Lower lobe of right lung (tissue), 2 donors: ENCODE results near the gene ZSWIM4. TPM values are rescaled to one million over a fixed set of nuclear protein-coding genes. Genes with fewer than 3 reads are reported as not detected.

Source experiments
- ATAC-seq, 2 donors: fragments of 200-7000 bp; cut with Tn5 transposase; one replicate each; pipeline ENCODE4 v1.9.1; 2020 to 2022; ENCODE audit warnings: mild to moderate bottlenecking in 2 of 2, moderate library complexity in 2 of 2
- DNase-seq: peaks from one replicate; pipeline ENCODE4 v3.0.0-alpha.2; 2020
- H3K27ac ChIP-seq: fragments of 200-600 bp; one replicate; pipeline ENCODE4 v1.8.0; 2022
- H3K27me3 ChIP-seq: fragments of 200-600 bp; one replicate; pipeline ENCODE4 v1.8.0; 2022; ENCODE audit warnings: low read depth
- H3K36me3 ChIP-seq: fragments of 200-600 bp; one replicate; pipeline ENCODE4 v1.8.0; 2022; ENCODE audit warnings: mild to moderate bottlenecking
- H3K4me1 ChIP-seq: fragments of 200-600 bp; one replicate; pipeline ENCODE4 v1.8.0; 2022
- H3K4me3 ChIP-seq: fragments of 200-600 bp; one replicate; pipeline ENCODE4 v1.8.0; 2022; ENCODE audit warnings: mild to moderate bottlenecking
- H3K9me3 ChIP-seq: fragments of 200-600 bp; one replicate; pipeline ENCODE4 v1.8.0; 2022
- CTCF ChIP-seq: fragments of 200-600 bp; IDR thresholded peaks from one replicate; pipeline ENCODE4 v1.8.0; 2022; ENCODE audit warnings: antibody characterized with exemption, mild to moderate bottlenecking
- intact Hi-C: fragments of 100-400 bp; cut with DNase I; formaldehyde crosslinking; loops from one replicate; pipeline ENCODE4 v1.11.0; 2022
- total RNA-seq: library from RNA; stranded (reverse); fragmentation: NEBNext Ultra II Directional; extraction: Animal tissue kit (Norgen Biotek cat#: 25700); gene quantifications from one replicate; pipeline ENCODE4 v1.2.1, GENCODE V29; 2021
- donor health status: DM: no; HTN: yes; CAD: no; lungs with severe emphysema.

ZSWIM4 gene
- total RNA-seq, 1 donor from 2014 or later, result 7.4 TPM

GRCh38 chr19:13830114-13830740 lies 35.0 kb downstream of the ZSWIM4 start:
- no peak for DNase-seq
- H3K36me3 ChIP-seq, result peaks cover 47% of the 10 kb centered on the region

GRCh38 chr19:13830741-13831536 lies 35.7 kb downstream of the ZSWIM4 start:
- intact Hi-C loops, result no loop called here
- H3K4me1 ChIP-seq, result peaks cover 38% of the 10 kb centered on the region
- no peaks in the 10 kb centered on the region for H3K9me3 ChIP-seq

More at GRCh38 chr19:13830114-13830740, 35.0 kb downstream of the ZSWIM4 start:
- intact Hi-C loops, result no loop called here
- no peak for TF ChIP-seq CTCF
- no peak overlapping the region for H3K27ac ChIP-seq
- H3K9me3 ChIP-seq, result no peaks in the 10 kb centered on the region
- H3K4me1 ChIP-seq, result peaks cover 31% of the 10 kb centered on the region
- peak; percentile 2 to 8 for ATAC-seq
- H3K4me3 ChIP-seq, result no peak overlapping the region
- no peaks in the 10 kb centered on the region for H3K27me3 ChIP-seq

DNA sequence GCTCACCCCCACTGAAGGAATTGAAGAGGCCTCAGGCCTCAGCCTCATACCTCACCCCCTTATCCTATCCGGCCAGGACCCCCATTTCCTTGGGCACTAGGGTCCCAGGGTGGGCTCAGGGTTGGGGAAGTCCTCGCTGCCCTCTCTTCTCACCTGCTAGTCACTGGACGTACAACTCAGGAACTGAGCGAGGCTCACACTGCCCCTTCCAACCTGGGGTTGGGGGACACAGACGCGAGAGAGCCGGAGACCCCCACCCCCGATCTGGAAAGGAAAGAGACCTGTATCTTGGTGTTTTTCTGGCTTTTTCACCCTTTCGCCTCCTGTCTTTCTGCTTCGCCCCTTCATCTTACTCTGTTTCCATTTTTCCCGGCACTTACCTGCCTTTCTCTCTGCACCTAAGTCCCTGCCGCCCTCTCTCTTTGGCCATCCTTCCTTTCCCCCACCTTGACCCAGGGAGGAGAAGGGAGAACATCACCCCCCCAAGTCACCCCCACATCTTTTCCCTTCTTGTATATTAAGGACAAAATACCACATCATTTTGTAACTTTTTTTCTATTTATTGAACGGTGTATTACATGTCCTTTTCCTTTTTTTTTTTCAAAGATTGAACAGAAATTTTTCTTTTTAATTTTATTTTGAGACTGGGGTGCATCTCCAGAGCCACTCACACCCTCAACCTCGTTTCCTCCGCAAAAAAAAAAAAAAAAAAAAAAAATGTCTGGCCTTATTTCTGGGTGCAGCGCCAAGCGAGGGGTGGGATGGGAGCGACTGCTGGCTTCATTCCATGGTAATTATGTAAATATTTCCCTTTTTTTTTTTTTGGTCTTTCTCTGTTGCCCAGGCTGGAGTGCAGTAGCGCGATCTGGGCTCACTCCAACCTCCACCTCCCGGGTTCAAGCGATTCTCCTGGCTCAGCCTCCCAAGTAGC lies 36.6 kb downstream of the ZSWIM4 start:
- DNase-seq (no peak), ATAC-seq (no peak)
- no peaks in the 10 kb centered on the region for H3K9me3 ChIP-seq
- TF ChIP-seq CTCF, result no peak
- intact Hi-C loops, result no loop called here
- H3K36me3 ChIP-seq, result peaks cover 60% of the 10 kb centered on the region
- H3K27ac ChIP-seq, result no peak overlapping the region
- peaks cover 47% of the 10 kb centered on the region for H3K4me1 ChIP-seq
- H3K4me3 ChIP-seq, result no peak overlapping the region
- no peaks in the 10 kb centered on the region for H3K27me3 ChIP-seq

More at GRCh38 chr19:13830741-13831536, 35.7 kb downstream of the ZSWIM4 start:
- peak in 1 of 2 donors; percentile 5 for ATAC-seq
- no peak for TF ChIP-seq CTCF
- DNase-seq, result no peak
- peaks cover 55% of the 10 kb centered on the region for H3K36me3 ChIP-seq
- H3K27ac ChIP-seq, result no peak overlapping the region
- no peaks in the 10 kb centered on the region for H3K27me3 ChIP-seq
- no peak overlapping the region for H3K4me3 ChIP-seq

- Histone ChIP-seq H3K9me3 (no peaks in the 10 kb centered on the region), H3K27me3 (no peaks in the 10 kb centered on the region), H3K36me3 (peaks cover 51% of the 10 kb centered on the region), H3K4me3 (peak overlapping the region; percentile 44), H3K27ac (peak overlapping the region; percentile 100), H3K4me1 (peaks cover 65% of the 10 kb centered on the region)
- ATAC-seq, result peak; percentile 73 to 88
- intact Hi-C loops, result no loop called here
- DNase-seq, result peak; percentile 95
- peak; percentile 47 for TF ChIP-seq CTCF
Observed at GRCh38 chr19:13833330-13834243, 38.3 kb downstream of the ZSWIM4 start.
